Tibial nerve (tissue), 4 donors: Measurements from ENCODE around the gene RBM19. TPM values are rescaled to one million over a fixed set of nuclear protein-coding genes. Genes with fewer than 3 reads are reported as not detected.

ENCODE experiments used
- DNase-seq, 2 donors: peaks; one replicate each; pipeline ENCODE4 v3.0.0-alpha.2; 2019; ENCODE audit warnings: low spot score in 2 of 2
- H3K27ac ChIP-seq, 4 donors: fragments of 200-600 bp; sonication (generic) in 3 of 4; one replicate each; pipeline ENCODE4 v1.5.1; 2017 to 2019; ENCODE audit warnings: mild to moderate bottlenecking in 1 of 4
- H3K27me3 ChIP-seq, 2 donors: fragments of 200-600 bp; sonication (generic) in 1 of 2; one replicate each; pipeline versions ENCODE4 v1.5.1 to v1.6.0; 2017 to 2019
- H3K36me3 ChIP-seq, 3 donors: fragments of 200-600 bp; sonication (generic); one replicate each; pipeline ENCODE4 v1.5.1; 2018 to 2019
- H3K4me1 ChIP-seq, 4 donors: fragments of 200-600 bp; sonication (generic) in 3 of 4; one replicate each; pipeline ENCODE4 v1.5.1; 2017 to 2019
- H3K4me3 ChIP-seq, 4 donors: fragments of 200-600 bp; sonication (generic) in 3 of 4; one replicate each; pipeline ENCODE4 v1.5.1; 2017 to 2019; ENCODE audit warnings: mild to moderate bottlenecking in 1 of 4, moderate library complexity in 1 of 4
- H3K9me3 ChIP-seq, 4 donors: fragments of 200-600 bp; sonication (generic) in 3 of 4; one replicate each; pipeline ENCODE4 v1.5.1; 2017 to 2019
- CTCF ChIP-seq, 5 experiments: fragments of 200-600 bp in 3 of 5; fragments of 450-650 bp in 2 of 5; sonication (generic) in 3 of 5; IDR thresholded peaks; one replicate each; pipeline ENCODE4 v1.5.1; 2016 to 2019; ENCODE audit warnings: antibody characterized with exemption in 5 of 5, mild to moderate bottlenecking in 3 of 5, moderate library complexity in 2 of 5
- EP300 ChIP-seq, 2 donors: sonication (generic); formaldehyde crosslinking; IDR thresholded peaks; one replicate each; pipeline ENCODE4 v1.6.1; 2017; ENCODE audit warnings: antibody characterized with exemption in 2 of 2, mild to moderate bottlenecking in 1 of 2
- POLR2A ChIP-seq, 2 donors: fragments of 450-650 bp; IDR thresholded peaks; one replicate each; pipeline ENCODE4 v1.6.1; 2017; ENCODE audit warnings: antibody characterized with exemption in 2 of 2, mild to moderate bottlenecking in 2 of 2, moderate library complexity in 2 of 2
- WGBS, 2 donors: methylation state at CpG; one replicate each; pipeline ENCODE4 v1.1.5; 2018; 5-methylcytosine and 5-hydroxymethylcytosine counted together
- total RNA-seq, 4 donors: library from RNA; depleted of rRNA; stranded (reverse); fragments of >200 nt; gene quantifications; one replicate each; pipeline ENCODE4 v1.1.0, GENCODE V29; 2016

RBM19 gene
- total RNA-seq, 4 donors from 2014 or later: 32.0 to 57.9 (median 38.9) TPM

DNA sequence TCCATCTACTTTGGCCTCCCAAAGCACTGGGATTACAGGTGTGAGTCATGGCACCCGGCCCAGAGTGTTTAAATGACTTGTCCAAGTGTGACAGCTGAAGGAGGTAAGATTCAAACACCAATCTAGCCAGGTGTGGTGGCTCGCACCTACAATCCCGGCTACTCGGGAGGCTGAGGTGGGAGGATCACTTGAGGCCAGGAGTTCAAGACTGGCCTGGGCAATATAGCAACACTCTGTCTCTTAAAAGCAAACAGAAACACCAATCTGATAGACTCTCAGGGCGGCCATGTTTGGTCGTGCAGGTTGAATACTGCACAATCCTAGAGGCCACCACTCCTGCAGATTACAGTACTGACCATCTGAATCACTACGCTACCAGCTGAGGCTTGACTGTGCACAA, 68.7 kb downstream of the RBM19 start:
- Histone ChIP-seq H3K27me3 (no peaks in the 10 kb centered on the region), H3K36me3 (peaks cover 0 to 37% (median 0%) of the 10 kb centered on the region in 3 donors), H3K4me1 (peaks cover 0 to 14% (median 0%) of the 10 kb centered on the region in 4 donors), H3K9me3 (no peaks in the 10 kb centered on the region), H3K4me3 (no peak overlapping the region), H3K27ac (no peak overlapping the region)
- DNase-seq: no peak
- TF ChIP-seq POLR2A (IDR thresholded peaks at IDR 0.05) (no peak), EP300 (IDR thresholded peaks at IDR 0.05) (no peak), CTCF (IDR thresholded peaks at IDR 0.05) (no peak)
- WGBS, 2 donors: 96 to 98% methylated on average over 4 to 7 of the region's 7 CpGs

DNA sequence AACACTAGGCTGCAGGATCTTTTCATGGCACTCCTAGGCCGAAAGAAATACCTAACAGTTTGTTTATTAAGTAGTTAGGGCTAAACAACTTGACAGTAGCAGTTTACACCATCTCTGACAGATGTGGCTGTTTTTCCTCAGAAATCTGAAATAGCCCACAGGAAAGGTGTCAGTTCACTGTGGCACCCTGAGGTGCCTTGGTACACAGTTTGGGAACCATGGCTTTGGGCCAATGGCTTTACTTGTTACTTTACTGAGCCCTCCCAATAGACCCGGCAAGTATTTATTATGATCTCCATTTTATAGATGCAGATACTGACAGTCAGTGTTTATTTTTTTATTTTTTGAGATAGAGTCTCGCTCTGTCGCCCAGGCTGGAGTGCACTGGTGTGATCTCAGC, 69.3 kb downstream of the RBM19 start:
- DNase-seq: no peak
- peaks cover 0 to 31% (median 0%) of the 10 kb centered on the region in 3 donors for H3K36me3 ChIP-seq
- H3K27ac ChIP-seq: no peak overlapping the region
- TF ChIP-seq CTCF (IDR thresholded peaks at IDR 0.05) (no peak), EP300 (IDR thresholded peaks at IDR 0.05) (no peak), POLR2A (IDR thresholded peaks at IDR 0.05) (no peak)
- no peak overlapping the region for H3K4me3 ChIP-seq
- peaks cover 0 to 19% (median 0%) of the 10 kb centered on the region in 4 donors for H3K4me1 ChIP-seq
- 94 to 98% methylated on average over 4 of the region's 4 CpGs for WGBS, 2 donors
- no peaks in the 10 kb centered on the region for H3K27me3 ChIP-seq
- no peaks in the 10 kb centered on the region for H3K9me3 ChIP-seq

DNA sequence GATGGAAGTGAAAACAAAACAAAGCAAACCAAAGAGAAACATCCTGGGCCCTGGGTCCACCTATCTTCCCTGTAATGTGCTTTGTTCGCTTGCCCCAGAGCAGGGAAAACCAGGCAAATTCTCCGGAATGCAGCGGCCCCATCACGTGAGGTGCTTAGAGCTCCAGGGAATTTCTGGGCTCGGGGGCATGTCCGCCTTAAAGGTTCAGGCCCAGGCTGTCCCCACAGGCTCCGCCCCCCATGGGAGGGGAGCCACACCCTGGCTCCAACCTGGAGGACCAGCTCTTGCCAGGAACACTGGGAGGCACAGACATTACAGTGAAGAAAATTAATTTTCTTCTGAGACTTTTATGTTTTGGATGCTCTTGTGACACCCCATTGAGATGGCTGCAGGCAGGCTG, 69.9 kb downstream of the RBM19 start:
- Histone ChIP-seq H3K27ac (no peak overlapping the region), H3K27me3 (no peaks in the 10 kb centered on the region), H3K36me3 (peaks cover 0 to 25% (median 0%) of the 10 kb centered on the region in 3 donors), H3K4me3 (no peak overlapping the region), H3K4me1 (peaks cover 0 to 26% (median under 1%) of the 10 kb centered on the region in 4 donors), H3K9me3 (no peaks in the 10 kb centered on the region)
- no peak for TF ChIP-seq POLR2A (IDR thresholded peaks at IDR 0.05)
- no peak for TF ChIP-seq CTCF (IDR thresholded peaks at IDR 0.05)
- TF ChIP-seq EP300 (IDR thresholded peaks at IDR 0.05): no peak
- WGBS, 2 donors: 76 to 84% methylated on average over 7 of the region's 7 CpGs
- DNase-seq: no peak

- no peak for DNase-seq
- WGBS, 2 donors: 93 to 94% methylated on average over 7 of the region's 7 CpGs
- Histone ChIP-seq H3K27ac (no peak overlapping the region), H3K36me3 (peaks cover 0 to 25% (median 0%) of the 10 kb centered on the region in 3 donors), H3K9me3 (no peaks in the 10 kb centered on the region), H3K4me3 (no peak overlapping the region), H3K27me3 (no peaks in the 10 kb centered on the region), H3K4me1 (peaks cover 0 to 28% (median 5%) of the 10 kb centered on the region in 4 donors)
- TF ChIP-seq CTCF (IDR thresholded peaks at IDR 0.05) (no peak), POLR2A (IDR thresholded peaks at IDR 0.05) (no peak), EP300 (IDR thresholded peaks at IDR 0.05) (no peak)
Observed at GRCh38 chr12:113895176-113895575, 70.9 kb downstream of the RBM19 start.

GRCh38 chr12:113894697-113895096, 71.4 kb downstream of the RBM19 start:
- WGBS, 2 donors: 91 to 96% methylated on average over 5 of the region's 5 CpGs
- H3K4me1 ChIP-seq: peaks cover 0 to 31% (median 6%) of the 10 kb centered on the region in 4 donors
- H3K27me3 ChIP-seq: no peaks in the 10 kb centered on the region
- DNase-seq: no peak
- no peaks in the 10 kb centered on the region for H3K9me3 ChIP-seq
- H3K27ac ChIP-seq: no peak overlapping the region
- H3K36me3 ChIP-seq: peaks cover 0 to 25% (median 0%) of the 10 kb centered on the region in 3 donors
- no peak overlapping the region for H3K4me3 ChIP-seq
- TF ChIP-seq EP300 (IDR thresholded peaks at IDR 0.05): no peak
- TF ChIP-seq CTCF (IDR thresholded peaks at IDR 0.05): no peak
- no peak for TF ChIP-seq POLR2A (IDR thresholded peaks at IDR 0.05)
